Measurements from ENCODE around the gene CLNK. TPM values are rescaled to one million over a fixed set of nuclear protein-coding genes. Genes with fewer than 3 reads are reported as not detected.

CLNK gene
- total RNA-seq, 1 donor from 2014 or later: not detected

DNA sequence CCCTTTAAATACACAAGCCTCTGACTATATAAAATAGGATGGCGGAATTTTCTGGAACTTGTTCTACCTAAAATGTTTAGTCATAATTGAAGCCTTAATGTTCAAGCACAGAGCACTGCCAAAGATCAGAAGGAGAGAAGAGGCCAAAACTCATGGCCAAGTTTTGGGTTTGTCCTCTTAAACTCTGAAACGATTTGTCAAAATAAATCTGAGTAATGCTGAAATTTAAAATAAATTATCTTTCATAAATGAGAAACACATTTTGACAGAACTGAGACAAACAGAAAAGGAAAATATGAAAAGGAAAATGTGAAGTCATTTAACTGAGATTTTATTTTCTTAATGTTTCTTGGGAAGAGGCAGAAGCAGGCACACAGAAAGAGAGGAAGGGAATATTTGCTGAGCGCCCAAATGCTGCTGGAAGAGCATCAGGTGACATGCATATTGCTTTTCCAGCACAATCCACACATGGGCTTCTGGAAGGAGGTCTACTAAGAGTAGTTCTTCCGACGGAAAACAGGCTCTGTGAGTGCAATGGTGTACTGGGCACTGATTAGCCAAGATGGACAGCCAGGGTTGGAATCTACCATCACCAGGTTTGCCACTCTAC lies 179.9 kb downstream of the CLNK start:
- no peak for DNase-seq

GRCh38 chr4:10502717-10503116 lies 181.9 kb downstream of the CLNK start:
- no peak for DNase-seq

DNA sequence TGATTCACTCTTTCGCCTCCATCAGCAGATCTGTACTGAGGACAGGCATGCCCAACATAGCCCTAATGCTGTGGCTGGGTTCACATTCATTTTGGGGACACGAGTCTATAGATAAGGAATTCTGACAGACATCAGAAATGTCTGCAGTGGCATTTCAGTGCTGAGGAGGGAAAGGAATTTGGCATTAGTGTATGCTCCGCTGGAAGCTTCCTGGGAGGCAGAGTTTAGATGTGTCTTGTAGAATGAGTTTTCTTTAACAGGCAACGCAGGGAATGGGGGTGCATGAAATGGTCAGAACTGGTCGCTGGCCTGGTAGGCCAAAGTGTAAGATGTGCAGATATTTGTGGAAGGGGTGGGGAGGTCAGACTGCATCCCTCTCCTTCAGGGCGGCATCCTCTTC lies 183.8 kb downstream of the CLNK start:
- DNase-seq: no peak

DNA sequence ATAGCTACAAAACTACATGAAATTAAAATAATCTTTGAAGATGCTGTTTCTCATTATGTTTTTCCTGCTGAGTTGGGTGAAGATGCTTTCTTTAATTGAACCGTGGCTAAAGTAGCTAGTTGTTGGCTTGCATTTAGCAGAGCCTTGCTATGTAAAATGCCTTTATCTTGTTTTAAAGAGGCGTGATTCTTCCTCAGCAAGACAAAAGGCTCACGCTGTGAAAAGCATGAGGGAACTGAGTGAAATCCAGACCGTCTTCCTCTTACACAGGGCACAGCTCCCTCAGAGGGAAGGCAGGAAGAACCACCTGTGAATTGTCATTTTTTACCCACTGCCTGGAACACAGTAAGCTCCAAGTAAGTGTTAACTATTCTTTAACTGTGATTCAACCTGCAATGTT lies 188.4 kb downstream of the CLNK start:
- no peak for DNase-seq

DNA sequence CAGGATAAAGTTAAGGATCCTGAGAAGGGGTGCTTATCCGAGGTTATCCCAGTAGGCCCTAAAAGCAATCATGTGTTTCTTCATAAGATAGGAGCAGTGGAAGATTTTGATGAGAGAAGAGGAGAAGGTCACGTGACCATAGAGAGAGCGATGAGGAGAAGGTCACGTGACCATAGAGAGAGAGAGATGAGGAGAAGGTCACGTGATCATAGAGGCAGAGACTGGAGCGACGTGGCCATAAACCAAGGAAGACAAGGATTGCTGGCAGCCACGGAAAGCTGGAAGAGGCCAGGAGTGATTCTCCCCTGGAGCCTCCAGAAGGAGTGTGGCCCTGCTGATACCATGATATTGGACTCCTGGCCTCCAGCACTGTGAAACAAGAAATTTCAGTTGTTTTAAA lies 188.9 kb downstream of the CLNK start:
- DNase-seq: no peak

- no peak for DNase-seq
Measured at GRCh38 chr4:10492464-10492863, 192.1 kb downstream of the CLNK start.

GRCh38 chr4:10491401-10491800 lies 193.2 kb downstream of the CLNK start:
- no peak for DNase-seq

- no peak for DNase-seq
Measured at GRCh38 chr4:10490996-10491395, 193.6 kb downstream of the CLNK start.

- DNase-seq: no peak
Measured at GRCh38 chr4:10482913-10483312, 201.7 kb downstream of the CLNK start.

DNA sequence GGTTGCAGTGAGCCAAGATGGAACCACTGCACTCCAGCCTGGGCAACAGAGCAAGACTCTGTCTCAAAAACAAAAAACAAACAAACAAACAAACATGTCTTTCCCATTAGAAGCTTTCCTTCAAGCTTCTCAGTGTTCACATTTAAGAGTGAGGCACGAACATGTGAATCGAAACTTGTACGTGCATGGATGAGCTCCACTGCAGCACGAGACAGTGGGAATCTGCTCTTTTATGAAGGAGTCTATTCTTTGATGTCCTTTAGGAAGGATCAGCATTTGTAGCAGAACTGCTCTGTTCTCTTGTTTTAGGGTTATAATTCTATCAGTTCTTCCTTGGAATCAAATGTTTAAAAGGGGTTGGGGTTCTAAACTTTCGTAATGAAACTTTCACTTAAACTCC lies 204.0 kb downstream of the CLNK start:
- no peak for DNase-seq

DNA sequence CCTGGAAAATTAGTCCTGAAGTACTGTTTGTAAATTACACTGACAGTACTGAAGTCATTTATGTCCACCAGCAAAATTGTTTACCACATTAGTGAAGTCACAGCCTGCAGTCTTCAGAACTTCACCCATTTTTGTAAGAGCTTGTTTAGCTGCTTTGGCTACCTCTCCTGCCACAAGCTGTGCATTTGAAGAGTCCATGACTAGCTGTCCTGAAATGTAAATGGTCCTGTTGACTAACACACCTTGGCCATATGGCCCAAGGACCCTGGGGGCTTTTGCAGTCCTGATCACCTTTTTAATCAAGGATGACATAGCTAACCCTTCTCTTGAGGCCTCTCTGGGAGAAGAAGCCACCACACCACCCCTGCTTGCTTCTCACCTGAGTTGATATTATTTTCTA lies 205.9 kb downstream of the CLNK start:
- DNase-seq: no peak

- DNase-seq: no peak
Measured at GRCh38 chr4:10470505-10470904, 214.1 kb downstream of the CLNK start.

GRCh38 chr4:10466161-10466560 lies 218.4 kb downstream of the CLNK start:
- no peak for DNase-seq

DNA sequence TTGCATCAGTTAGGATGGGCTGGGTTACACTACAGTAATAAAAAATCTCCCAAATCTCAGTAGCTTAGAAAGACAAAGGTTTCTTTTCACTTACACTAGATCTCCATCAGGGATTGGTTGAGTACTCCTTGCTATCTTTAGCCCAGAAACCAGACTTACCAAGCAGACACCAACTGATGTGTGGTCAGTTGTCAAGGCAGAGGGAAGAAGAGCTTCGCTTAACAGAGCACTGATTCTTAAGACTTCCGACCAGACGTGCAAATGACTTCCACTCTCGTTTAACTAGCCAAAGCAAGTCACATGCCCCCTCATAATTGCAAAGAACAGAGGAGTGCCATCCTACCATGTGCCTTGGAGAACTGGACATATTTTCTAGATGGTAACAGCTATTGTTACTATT lies 221.7 kb downstream of the CLNK start:
- no peak for DNase-seq

- DNase-seq: no peak
Measured at GRCh38 chr4:10461850-10462400, 222.6 kb downstream of the CLNK start.

GRCh38 chr4:10461091-10461849 lies 223.3 kb downstream of the CLNK start:
- DNase-seq: no peak

GRCh38 chr4:10460313-10461047 lies 224.1 kb downstream of the CLNK start:
- DNase-seq: no peak

GRCh38 chr4:10459305-10459704 lies 225.3 kb downstream of the CLNK start:
- DNase-seq: no peak

DNA sequence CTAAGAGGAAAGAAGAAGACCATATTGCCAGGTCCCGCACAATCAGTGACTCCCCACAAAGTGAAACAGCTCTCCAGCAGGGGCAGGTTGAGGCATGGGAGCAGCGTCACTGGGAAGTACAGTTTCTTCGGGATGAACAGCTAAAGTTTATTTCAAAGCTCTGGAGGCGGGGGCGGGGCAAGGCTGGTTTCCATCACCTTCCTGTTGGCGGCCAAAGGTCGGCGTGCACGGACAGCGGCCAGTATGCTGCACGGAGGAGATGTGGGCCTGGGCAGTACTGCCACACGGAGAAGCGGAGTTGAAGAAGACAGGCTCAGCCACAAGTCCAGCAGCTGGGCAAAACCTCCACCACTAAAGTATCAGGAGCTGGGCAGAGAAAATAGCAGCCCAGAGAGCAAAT lies 226.4 kb downstream of the CLNK start:
- DNase-seq: no peak

DNA sequence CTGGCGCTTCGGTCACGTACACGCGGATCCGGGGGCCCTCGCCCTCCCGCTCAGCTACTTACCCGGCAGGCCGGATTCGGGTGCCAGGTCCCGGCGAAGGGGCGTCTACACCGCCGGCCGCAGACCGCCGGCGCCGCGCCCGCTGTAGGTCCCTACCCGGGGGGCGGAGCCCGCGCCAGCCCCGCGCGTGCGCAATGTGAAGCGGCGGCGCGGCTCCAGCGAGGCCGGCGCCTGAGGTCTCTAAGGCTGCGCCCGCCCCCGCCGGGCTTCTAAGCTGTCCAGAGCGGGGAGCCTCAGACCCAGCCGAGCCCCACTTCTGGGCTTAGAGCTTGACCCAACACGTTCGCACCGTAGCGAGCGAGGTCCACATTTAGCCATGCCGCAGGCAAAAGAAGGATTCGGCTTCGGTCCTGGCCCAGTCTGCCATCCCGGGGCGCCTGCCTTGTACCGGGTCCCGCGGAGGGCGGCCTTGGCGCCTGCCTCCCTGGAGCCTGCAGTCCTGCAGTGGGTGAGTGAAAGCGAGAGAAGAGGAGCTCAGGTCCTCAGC lies 227.2 kb downstream of the CLNK start, which contains the start of gene ZNF518B:
Gene ZNF518B, minus strand, starts transcription at position 172 of the 547 bp plus-strand sequence. CDS start 11,098 bp downstream, outside the sequence.
- DNase-seq: peak; percentile 26

DNA sequence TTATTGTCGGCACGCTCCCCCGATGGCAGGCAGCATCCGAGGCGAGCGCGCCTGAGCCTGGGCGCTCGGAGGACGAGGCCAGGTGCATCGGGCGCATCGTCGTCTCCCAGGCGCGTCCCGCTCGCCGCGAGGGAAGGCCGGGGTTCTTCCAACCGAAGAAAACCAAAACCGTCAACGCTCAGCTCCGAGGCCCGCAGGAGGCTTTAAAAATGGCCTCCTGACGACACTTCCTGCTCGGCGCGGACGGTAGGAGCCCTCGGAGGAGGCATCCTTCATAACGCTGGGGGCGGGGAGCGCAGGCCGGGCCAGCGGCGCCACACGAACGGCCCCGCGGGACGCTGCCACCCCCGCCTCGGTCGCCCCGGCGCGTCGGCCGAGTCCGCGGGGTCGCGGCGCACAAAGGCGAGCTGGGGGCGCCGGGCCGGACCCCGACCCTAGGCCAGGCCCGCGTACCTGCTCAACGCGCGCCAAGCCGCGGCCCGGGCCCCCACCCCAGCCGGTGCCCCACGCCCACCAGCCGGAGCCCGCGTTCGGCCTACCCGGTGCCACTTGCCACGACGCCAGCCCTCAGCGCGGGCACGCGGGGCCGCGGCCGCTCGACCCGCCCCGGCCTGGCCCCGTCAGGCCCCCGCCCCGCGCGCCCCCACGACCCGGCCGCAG lies 227.8 kb downstream of the CLNK start:
- DNase-seq: peak; percentile 16

GRCh38 chr4:10456260-10456594 lies 228.3 kb downstream of the CLNK start:
- no peak for DNase-seq
